Endodermal cell (in vitro differentiated cells): ENCODE results near the gene TRABD2B. TPM values are rescaled to one million over a fixed set of nuclear protein-coding genes. Genes with fewer than 3 reads are reported as not detected.

Experiments
- DNase-seq: peaks from one replicate; pipeline ENCODE4 v3.0.0-alpha.2; 2017
- H3K27ac ChIP-seq: 2 replicates; pipeline ENCODE4 v1.5.1; 2013; ENCODE audit warnings: mild to moderate bottlenecking, low read depth, low read length, moderate library complexity
- H3K27me3 ChIP-seq: 2 replicates; pipeline ENCODE4 v1.6.1; 2013; ENCODE audit warnings: mild to moderate bottlenecking, low read length, moderate library complexity; ENCODE audit not compliant: insufficient read depth, control insufficient read depth, poor library complexity, severe bottlenecking
- H3K36me3 ChIP-seq: 2 replicates; pipeline ENCODE4 v1.7.0; 2013; ENCODE audit warnings: mild to moderate bottlenecking, low read length, moderate library complexity; ENCODE audit not compliant: control insufficient read depth, insufficient read depth
- H3K4me1 ChIP-seq: one replicate; pipeline ENCODE4 v1.7.0; 2013; ENCODE audit warnings: low read length; ENCODE audit not compliant: control insufficient read depth, insufficient read depth
- H3K4me3 ChIP-seq: 2 replicates; pipeline ENCODE4 v1.5.1; 2013; ENCODE audit warnings: mild to moderate bottlenecking, low read length, moderate library complexity
- H3K9ac ChIP-seq: 2 replicates; pipeline ENCODE4 v1.6.1; 2013; ENCODE audit warnings: mild to moderate bottlenecking, low read length, moderate library complexity; ENCODE audit not compliant: poor library complexity, severe bottlenecking; ENCODE audit errors: extremely low read depth
- H3K9me3 ChIP-seq: 2 replicates; pipeline ENCODE4 v1.6.1; 2013; ENCODE audit warnings: mild to moderate bottlenecking, low read length, moderate library complexity; ENCODE audit not compliant: control insufficient read depth
- H3K27ac Mint-ChIP-seq: 2 replicates; pipeline ENCODE4 v1.8.0; 2020; ENCODE audit warnings: mixed read lengths
- H3K27me3 Mint-ChIP-seq: 2 replicates; pipeline ENCODE4 v1.8.0; 2021; ENCODE audit warnings: mild to moderate bottlenecking, mixed read lengths; ENCODE audit not compliant: insufficient read depth
- H3K36me3 Mint-ChIP-seq: 2 replicates; pipeline ENCODE4 v1.8.0; 2020; ENCODE audit warnings: low read depth, mixed read lengths
- H3K4me1 Mint-ChIP-seq: 2 replicates; pipeline ENCODE4 v1.8.0; 2020; ENCODE audit warnings: mixed read lengths
- H3K4me3 Mint-ChIP-seq: 2 replicates; pipeline ENCODE4 v1.8.0; 2020; ENCODE audit warnings: mild to moderate bottlenecking, moderate library complexity, mixed read lengths
- H3K9me3 Mint-ChIP-seq: 2 replicates; pipeline ENCODE4 v1.8.0; 2020; ENCODE audit warnings: mild to moderate bottlenecking, mixed read lengths
- WGBS, 2 experiments: methylation state at CpG; one replicate each; pipeline versions ENCODE4 v1.1.5 to v1.1.7; 2013; ENCODE audit warnings: missing lambda C conversion rate in 2 of 2, mixed read lengths in 1 of 2; ENCODE audit not compliant: insufficient coverage in 1 of 2, insufficient read length in 1 of 2; 5-methylcytosine and 5-hydroxymethylcytosine counted together
- total RNA-seq, 2 donors: library from RNA; stranded (reverse); fragmentation: NEBNext Ultra II Directional in 1 of 2; extraction: Animal tissue kit (Norgen Biotek cat#: 25700) in 1 of 2; gene quantifications; 2 replicates in 1 of 2; 3 replicates in 1 of 2; pipeline ENCODE4 v1.2.1, GENCODE V29; 2021
- TF ChIP-seq, protein P1 (sequence below): fragments of 200-600 bp; sonication (generic); conservative IDR thresholded peaks from 2 replicates; pipeline ENCODE4 v1.5.0; 2021; ENCODE audit warnings: antibody characterized with exemption, mild to moderate bottlenecking

Gene TRABD2B
- total RNA-seq, 2 donors from 2014 or later = 24.4 to 28.0 TPM

DNA sequence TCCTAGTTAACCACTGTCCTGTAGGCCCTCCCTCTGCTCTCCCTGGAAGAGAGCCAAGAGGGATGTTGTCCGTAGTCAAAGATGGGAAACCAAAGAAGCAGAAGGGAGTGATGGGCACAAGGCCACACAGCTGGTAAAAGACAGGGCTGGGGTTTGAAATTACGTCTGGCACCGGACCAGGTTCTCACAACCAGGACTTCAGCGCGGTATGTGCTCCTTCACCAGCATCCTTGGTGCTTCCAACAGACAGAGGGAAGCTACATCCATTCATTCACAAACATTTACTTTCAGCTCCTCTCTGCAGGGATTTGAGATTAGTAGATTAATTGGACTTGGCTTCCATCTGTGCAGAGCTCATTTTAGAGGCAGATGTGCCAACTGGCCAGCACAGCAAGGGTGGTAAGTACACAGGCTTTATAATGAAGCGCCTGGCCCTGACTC lies 191.2 kb downstream of the TRABD2B start:
- Histone ChIP-seq H3K9me3 (no peaks in the 10 kb centered on the region), H3K9ac (no peak overlapping the region), H3K4me1 (no peaks in the 10 kb centered on the region), H3K27me3 (no peaks in the 10 kb centered on the region), H3K4me3 (no peak overlapping the region), H3K36me3 (peaks cover 19% of the 10 kb centered on the region), H3K27ac (no peak overlapping the region)
- 96% methylated on average over 4 to 6 of the region's 6 CpGs for WGBS, 2 experiments
- no peak for DNase-seq
- Mint-ChIP-seq H3K9me3 (no peaks in the 10 kb centered on the region), H3K27me3 (no peaks in the 10 kb centered on the region), H3K4me1 (peaks cover 11% of the 10 kb centered on the region), H3K4me3 (no peak overlapping the region), H3K27ac (no peak overlapping the region), H3K36me3 (peaks cover 10% of the 10 kb centered on the region)
- TF ChIP-seq, protein P1, sequence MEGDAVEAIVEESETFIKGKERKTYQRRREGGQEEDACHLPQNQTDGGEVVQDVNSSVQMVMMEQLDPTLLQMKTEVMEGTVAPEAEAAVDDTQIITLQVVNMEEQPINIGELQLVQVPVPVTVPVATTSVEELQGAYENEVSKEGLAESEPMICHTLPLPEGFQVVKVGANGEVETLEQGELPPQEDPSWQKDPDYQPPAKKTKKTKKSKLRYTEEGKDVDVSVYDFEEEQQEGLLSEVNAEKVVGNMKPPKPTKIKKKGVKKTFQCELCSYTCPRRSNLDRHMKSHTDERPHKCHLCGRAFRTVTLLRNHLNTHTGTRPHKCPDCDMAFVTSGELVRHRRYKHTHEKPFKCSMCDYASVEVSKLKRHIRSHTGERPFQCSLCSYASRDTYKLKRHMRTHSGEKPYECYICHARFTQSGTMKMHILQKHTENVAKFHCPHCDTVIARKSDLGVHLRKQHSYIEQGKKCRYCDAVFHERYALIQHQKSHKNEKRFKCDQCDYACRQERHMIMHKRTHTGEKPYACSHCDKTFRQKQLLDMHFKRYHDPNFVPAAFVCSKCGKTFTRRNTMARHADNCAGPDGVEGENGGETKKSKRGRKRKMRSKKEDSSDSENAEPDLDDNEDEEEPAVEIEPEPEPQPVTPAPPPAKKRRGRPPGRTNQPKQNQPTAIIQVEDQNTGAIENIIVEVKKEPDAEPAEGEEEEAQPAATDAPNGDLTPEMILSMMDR = no peak

DNA sequence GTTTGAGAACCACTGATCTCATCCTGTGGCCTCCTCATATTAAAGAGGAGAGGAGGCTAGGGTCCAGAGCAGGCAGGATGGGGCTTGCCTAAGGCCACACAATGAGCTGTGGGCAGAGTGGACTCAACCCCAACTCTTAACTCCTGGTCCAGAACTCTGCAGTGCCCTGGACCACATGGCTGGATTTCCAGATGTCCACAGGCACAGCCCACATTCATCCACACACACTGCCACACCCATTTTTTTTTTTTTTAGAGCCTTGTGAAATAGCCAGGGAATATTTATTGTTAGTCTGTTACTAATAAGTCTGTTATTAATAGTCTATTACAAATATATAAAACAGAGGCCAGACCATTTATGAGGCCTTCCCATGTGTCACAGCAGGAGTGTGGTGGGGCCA lies 192.2 kb downstream of the TRABD2B start:
- H3K36me3 ChIP-seq = peaks cover 25% of the 10 kb centered on the region
- TF ChIP-seq, protein P1 = no peak

DNA sequence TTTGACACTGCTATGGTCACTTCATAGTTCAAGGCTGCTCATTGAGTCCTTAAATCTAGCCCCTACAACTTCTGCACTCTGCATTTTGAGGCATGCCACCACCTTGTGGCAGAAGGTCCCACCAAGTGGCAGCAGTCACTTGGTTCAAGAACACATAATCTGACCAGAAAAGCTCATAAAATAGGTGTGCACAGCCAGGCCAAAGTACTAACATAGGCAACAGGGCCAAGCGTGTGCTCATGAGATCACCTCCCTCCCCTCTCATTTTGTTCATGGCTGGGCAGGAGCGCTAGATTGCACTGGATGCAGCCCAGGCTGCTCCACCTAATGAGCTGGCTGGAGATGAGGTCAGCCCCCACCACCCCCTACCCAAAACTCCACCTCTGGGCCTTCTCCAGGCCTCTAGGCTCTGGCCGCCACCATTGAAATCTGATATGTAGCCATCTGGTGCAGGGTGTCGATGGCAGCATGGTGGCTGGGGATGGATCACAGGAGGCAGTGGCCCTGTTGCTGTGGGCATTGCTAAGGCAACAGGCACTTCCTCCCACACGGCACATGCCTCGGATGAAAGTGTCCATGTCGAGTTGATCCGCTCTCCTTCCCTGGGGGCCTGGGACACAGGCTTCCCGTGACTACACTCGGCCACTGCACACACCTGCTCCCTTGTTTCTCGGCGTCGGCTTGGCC lies 193.2 kb downstream of the TRABD2B start:
- no peak overlapping the region for H3K9ac ChIP-seq
- Mint-ChIP-seq H3K36me3 (peaks cover 26% of the 10 kb centered on the region), H3K4me3 (no peak overlapping the region), H3K27ac (no peak overlapping the region), H3K9me3 (no peaks in the 10 kb centered on the region), H3K4me1 (peaks cover 2% of the 10 kb centered on the region), H3K27me3 (no peaks in the 10 kb centered on the region)
- no peaks in the 10 kb centered on the region for H3K27me3 ChIP-seq
- H3K36me3 ChIP-seq = peaks cover 29% of the 10 kb centered on the region
- H3K27ac ChIP-seq = no peak overlapping the region
- no peak overlapping the region for H3K4me3 ChIP-seq
- no peaks in the 10 kb centered on the region for H3K4me1 ChIP-seq
- TF ChIP-seq, protein P1 = no peak
- H3K9me3 ChIP-seq = no peaks in the 10 kb centered on the region
- no peak for DNase-seq
- 94 to 95% methylated on average over 8 to 13 of the region's 13 CpGs for WGBS, 2 experiments

More for the DNA sequence above, 192.2 kb downstream of the TRABD2B start:
- Histone ChIP-seq H3K9ac (no peak overlapping the region), H3K4me3 (no peak overlapping the region), H3K4me1 (no peaks in the 10 kb centered on the region), H3K27me3 (no peaks in the 10 kb centered on the region), H3K27ac (no peak overlapping the region), H3K9me3 (no peaks in the 10 kb centered on the region)
- Mint-ChIP-seq H3K9me3 (no peaks in the 10 kb centered on the region), H3K4me3 (no peak overlapping the region), H3K27ac (no peak overlapping the region), H3K36me3 (peaks cover 19% of the 10 kb centered on the region), H3K27me3 (no peaks in the 10 kb centered on the region), H3K4me1 (peaks cover 5% of the 10 kb centered on the region)
- DNase-seq = no peak
